HepG2 (cell line): ENCODE data around the gene CMTR2. TPM values are rescaled to one million over a fixed set of nuclear protein-coding genes. Genes with fewer than 3 reads are reported as not detected.

Experiments used
- BRCA1 ChIP-seq: sonication (generic); formaldehyde crosslinking; IDR thresholded peaks from 2 replicates; pipeline ENCODE4 v1.4.0; 2020; ENCODE audit warnings: missing genetic modification reagents
- CREM ChIP-seq, 2 experiments: sonication (generic) in 1 of 2; formaldehyde crosslinking in 1 of 2; IDR thresholded peaks; 2 replicates each; pipeline versions ENCODE4 v1.4.0 to v1.6.1; 2016 to 2020; ENCODE audit warnings: antibody characterized with exemption in 1 of 2, mild to moderate bottlenecking in 1 of 2, missing genetic modification reagents in 1 of 2
- FOXK2 ChIP-seq: fragments of 450-650 bp; IDR thresholded peaks from 2 replicates; pipeline ENCODE4 v1.6.1; 2016
- FOXM1 ChIP-seq: sonication (generic); formaldehyde crosslinking; IDR thresholded peaks from 2 replicates; pipeline ENCODE4 v1.5.0; 2020; ENCODE audit warnings: missing genetic modification reagents
- HNF4G ChIP-seq, 2 experiments: sonication (generic) in 1 of 2; formaldehyde crosslinking in 1 of 2; IDR thresholded peaks; 2 replicates each; pipeline versions ENCODE4 v1.4.0 to v1.6.1; 2011 to 2020; ENCODE audit warnings: borderline replicate concordance in 2 of 2, low read depth in 2 of 2, mild to moderate bottlenecking in 2 of 2, low read length in 1 of 2, missing genetic modification reagents in 1 of 2, moderate library complexity in 1 of 2
- HNRNPLL ChIP-seq: fragments of 200-400 bp; formaldehyde crosslinking; IDR thresholded peaks from 2 replicates; pipeline ENCODE4 v1.6.1; 2017; ENCODE audit warnings: mild to moderate bottlenecking, low read depth, low read length; ENCODE audit not compliant: poor library complexity, severe bottlenecking
- JUN ChIP-seq: sonication (generic); formaldehyde crosslinking; IDR thresholded peaks from 2 replicates; pipeline ENCODE4 v1.4.0; 2020; ENCODE audit warnings: mild to moderate bottlenecking, missing genetic modification reagents
- JUNB ChIP-seq: sonication (generic); formaldehyde crosslinking; IDR thresholded peaks from 2 replicates; pipeline ENCODE4 v1.8.0; 2022; ENCODE audit warnings: missing genetic modification reagents, mild to moderate bottlenecking, borderline replicate concordance
- KAT7 ChIP-seq: IDR thresholded peaks from 2 replicates; pipeline ENCODE4 v1.6.1; 2018; ENCODE audit warnings: borderline replicate concordance, missing compliant biosample characterization
- KLF9 ChIP-seq: IDR thresholded peaks from 2 replicates; pipeline ENCODE4 v1.6.1; 2016; ENCODE audit warnings: low read depth
- MTA1 ChIP-seq: sonication (generic); formaldehyde crosslinking; IDR thresholded peaks from 2 replicates; pipeline ENCODE4 v1.4.0; 2020; ENCODE audit warnings: missing genetic modification reagents, mild to moderate bottlenecking, borderline replicate concordance
- MTF2 ChIP-seq: sonication (generic); formaldehyde crosslinking; IDR thresholded peaks from 2 replicates; pipeline ENCODE4 v1.5.0; 2020; ENCODE audit warnings: missing genetic modification reagents, borderline replicate concordance
- MYC ChIP-seq: sonication (generic); formaldehyde crosslinking; IDR thresholded peaks from 2 replicates; pipeline ENCODE4 v1.9.0; 2021; ENCODE audit warnings: missing genetic modification reagents, borderline replicate concordance
- PHF5A ChIP-seq: IDR thresholded peaks from one replicate; pipeline ENCODE4 v1.6.1; 2018; ENCODE audit warnings: low read depth, missing genetic modification reagents; ENCODE audit not compliant: unreplicated experiment
- PRMT3 ChIP-seq: sonication (generic); formaldehyde crosslinking; IDR thresholded peaks from 2 replicates; pipeline ENCODE4 v1.8.1; 2022; ENCODE audit warnings: low read depth, mild to moderate bottlenecking, moderate library complexity, missing genetic modification reagents, borderline replicate concordance
- RORA ChIP-seq: sonication (generic); formaldehyde crosslinking; IDR thresholded peaks from 2 replicates; pipeline ENCODE4 v1.5.0; 2020; ENCODE audit warnings: mild to moderate bottlenecking, missing genetic modification reagents, moderate library complexity
- SKI ChIP-seq: fragments of 450-650 bp; IDR thresholded peaks from one replicate; pipeline ENCODE4 v1.6.1; 2018; ENCODE audit warnings: mild to moderate bottlenecking; ENCODE audit not compliant: partially characterized antibody
- SNAI1 ChIP-seq: sonication (generic); formaldehyde crosslinking; IDR thresholded peaks from 2 replicates; pipeline ENCODE4 v1.5.0; 2020; ENCODE audit warnings: mild to moderate bottlenecking, missing genetic modification reagents, borderline replicate concordance
- ZBTB20 ChIP-seq: sonication (generic); formaldehyde crosslinking; IDR thresholded peaks from 2 replicates; pipeline ENCODE4 v1.8.1; 2023; ENCODE audit warnings: missing genetic modification reagents, low read depth, mild to moderate bottlenecking, borderline replicate concordance
- ZBTB4 ChIP-seq: sonication (generic); formaldehyde crosslinking; IDR thresholded peaks from 2 replicates; pipeline ENCODE4 v1.4.0; 2020; ENCODE audit warnings: missing genetic modification reagents, mild to moderate bottlenecking, borderline replicate concordance
- ZFP1 ChIP-seq: IDR thresholded peaks from 2 replicates; pipeline ENCODE4 v1.6.1; 2016
- ZNF343 ChIP-seq: sonication (generic); formaldehyde crosslinking; IDR thresholded peaks from 2 replicates; pipeline ENCODE4 v1.4.0; 2020; ENCODE audit warnings: mild to moderate bottlenecking, missing genetic modification reagents
- ZNF367 ChIP-seq: sonication (generic); formaldehyde crosslinking; IDR thresholded peaks from 2 replicates; pipeline ENCODE4 v1.4.0; 2020; ENCODE audit warnings: missing genetic modification reagents, borderline replicate concordance
- ZNF570 ChIP-seq: sonication (generic); formaldehyde crosslinking; IDR thresholded peaks from 2 replicates; pipeline ENCODE4 v1.4.0; 2020; ENCODE audit warnings: mild to moderate bottlenecking, missing genetic modification reagents, borderline replicate concordance
- ZNF777 ChIP-seq: sonication (generic); formaldehyde crosslinking; IDR thresholded peaks from 2 replicates; pipeline ENCODE4 v1.4.0; 2020; ENCODE audit warnings: missing genetic modification reagents
- polyA plus RNA-seq, 8 experiments: library from polyadenylated mRNA; depleted of rRNA in 3 of 8; stranded (reverse) in 7 of 8; unstranded in 1 of 8; fragments of >200 nt; fragmentation: Illumina TruSeq in 4 of 8; extraction: Trizol in 4 of 8; gene quantifications; 2 replicates each; pipeline versions ENCODE4 v1.2.1 to v1.2.3, GENCODE V29; 2011 to 2016; ENCODE audit warnings: low read depth in 4 of 8, missing spikeins in 1 of 8, mixed read lengths in 1 of 8; ENCODE audit not compliant: insufficient read depth in 1 of 8
- total RNA-seq, 5 experiments: library from RNA; depleted of rRNA; stranded (reverse); fragments of >200 nt; fragmentation: Illumina TruSeq; extraction: Trizol; gene quantifications; 2 replicates each; pipeline ENCODE4 v1.2.3, GENCODE V29; 2016; ENCODE audit warnings: low read depth in 1 of 5
- TF ChIP-seq, protein P1 (sequence below): sonication (generic); formaldehyde crosslinking; IDR thresholded peaks from 2 replicates; pipeline ENCODE4 v1.5.1; 2020; ENCODE audit warnings: missing genetic modification reagents, mild to moderate bottlenecking, borderline replicate concordance

Gene CMTR2
- total and polyA plus RNA-seq, 2 of the 13 experiments (the other 11 are each of a cell fraction or from before 2014, with no cell fraction given): 15.0 to 19.9 TPM

DNA sequence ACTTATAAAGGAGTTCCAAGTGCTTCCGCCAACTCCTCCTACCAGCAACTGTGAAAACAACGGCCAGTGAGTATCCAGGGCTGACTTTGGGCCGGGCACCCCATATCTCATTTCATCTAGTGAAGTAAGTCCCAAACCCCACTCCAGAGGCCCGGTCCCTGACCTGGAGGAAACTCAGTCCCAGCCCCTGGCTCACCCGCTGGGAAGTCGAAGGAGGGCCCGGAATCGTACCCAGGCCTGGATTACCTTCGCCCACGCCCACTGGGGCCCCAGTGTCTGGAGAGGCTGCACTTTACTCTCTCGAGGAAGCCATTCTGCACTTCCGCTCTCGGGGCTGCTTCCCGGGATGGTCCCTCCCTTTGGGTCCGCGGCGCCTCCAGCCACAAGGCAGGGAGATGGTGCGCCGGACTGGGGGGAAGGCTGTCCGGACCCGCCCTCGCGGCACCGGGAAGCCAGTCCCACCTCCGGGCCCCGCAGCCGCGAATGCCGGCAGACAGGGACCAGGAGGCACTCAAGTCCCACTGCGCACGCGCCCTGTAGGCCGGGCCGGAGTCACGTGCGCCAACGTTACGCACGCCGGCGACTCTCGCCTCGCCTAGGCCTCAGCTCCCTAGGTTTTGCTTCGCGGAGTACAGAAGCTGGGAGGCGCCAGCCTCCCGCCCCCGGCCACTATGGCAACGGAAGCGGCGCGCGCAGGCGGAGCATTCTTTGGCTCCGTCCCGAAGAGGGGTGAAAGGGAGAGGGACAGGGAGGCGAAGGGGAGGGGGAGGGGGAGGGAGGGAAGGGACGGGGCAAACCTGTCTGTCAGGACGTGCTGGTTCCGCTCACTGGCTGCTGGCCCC, at the start of gene CMTR2 (continued):
- peak; percentile 74; the same call in 1 of the 2 replicates for TF ChIP-seq KAT7
- peak; percentile 41; the same call in 1 of the 2 replicates for TF ChIP-seq HNF4G (IDR thresholded peaks at IDR 0.05; ENCODE audit: borderline replicate concordance, low read depth, low read length)
- peak; percentile 76; the same call in 1 of the 2 replicates for TF ChIP-seq HNF4G (CRISPR knock-in tag; IDR thresholded peaks at IDR 0.05; ENCODE audit: borderline replicate concordance, low read depth)
- peak; percentile 91; the same call in 1 of the 2 replicates for TF ChIP-seq ZBTB4
- TF ChIP-seq JUN (CRISPR knock-in tag): peak; percentile 41; the same call in 1 of the 2 replicates
- peak; percentile 88; the same call in 1 of the 2 replicates for TF ChIP-seq ZNF367 (CRISPR knock-in tag)
- TF ChIP-seq BRCA1 (CRISPR knock-in tag): peak; percentile 98
- TF ChIP-seq MTF2 (CRISPR knock-in tag): peak; percentile 97
- peak; percentile 93 for TF ChIP-seq ZFP1 (CRISPR knock-in tag)
- peak; percentile 82 for TF ChIP-seq SKI
- TF ChIP-seq ZBTB20: peak; percentile 98
- no peak for TF ChIP-seq FOXK2
- peak; percentile 96 for TF ChIP-seq ZNF343
- TF ChIP-seq FOXM1 (CRISPR knock-in tag): peak; percentile 90
- no peak for TF ChIP-seq JUNB (CRISPR knock-in tag)
- 0 out of 2 replicates have a peak, but pooled peaks have one; percentile 25 for TF ChIP-seq ZNF570 (CRISPR knock-in tag)
- TF ChIP-seq SNAI1 (CRISPR knock-in tag): peak; percentile 98; the same call in 1 of the 2 replicates
- peak; percentile 25; the same call in 1 of the 2 replicates for TF ChIP-seq CREM (IDR thresholded peaks at IDR 0.05)
- TF ChIP-seq CREM (CRISPR knock-in tag; IDR thresholded peaks at IDR 0.05): no peak
- TF ChIP-seq MTA1 (CRISPR knock-in tag): peak; percentile 93; the same call in 1 of the 2 replicates
- TF ChIP-seq RORA (CRISPR knock-in tag): no peak
- TF ChIP-seq PHF5A (CRISPR knock-in tag): peak; percentile 42
- peak; percentile 95 for TF ChIP-seq MYC
- 0 out of 2 replicates have a peak, but pooled peaks have one; percentile 68 for TF ChIP-seq PRMT3
- TF ChIP-seq, protein P1, sequence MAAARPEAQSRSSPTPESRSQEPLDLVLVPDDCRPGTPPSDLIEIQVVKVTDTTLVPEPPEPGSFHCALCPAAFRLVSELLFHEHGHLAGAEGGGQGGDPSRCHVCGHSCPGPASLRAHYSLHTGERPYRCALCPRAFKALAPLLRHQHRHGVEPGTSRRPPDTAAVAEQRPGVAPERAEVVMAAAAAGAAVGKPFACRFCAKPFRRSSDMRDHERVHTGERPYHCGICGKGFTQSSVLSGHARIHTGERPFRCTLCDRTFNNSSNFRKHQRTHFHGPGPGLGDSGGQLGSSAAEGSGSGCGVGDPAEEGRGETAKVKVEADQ (CRISPR knock-in tag): peak; percentile 80; the same call in 1 of the 2 replicates
- TF ChIP-seq HNRNPLL: peak; percentile 90
- TF ChIP-seq ZNF777 (CRISPR knock-in tag): no peak
- TF ChIP-seq KLF9 (CRISPR knock-in tag): peak; percentile 93
